Fibroblast of villous mesenchyme (primary cell): ENCODE data around the gene SP5. TPM values are rescaled to one million over a fixed set of nuclear protein-coding genes. Genes with fewer than 3 reads are reported as not detected.

ENCODE experiments used
- DNase-seq: peaks from one replicate; pipeline ENCODE4 v3.0.0-alpha.2; 2010; ENCODE audit warnings: low read depth
- H3K4me3 ChIP-seq: 2 replicates; pipeline ENCODE4 v1.5.1; 2011; ENCODE audit warnings: low read depth, mild to moderate bottlenecking, low read length
- total RNA-seq: library from RNA; depleted of rRNA; stranded (reverse); fragments of >200 nt; gene quantifications from 2 replicates; pipeline ENCODE4 v1.2.3, GENCODE V29; 2012
- TF ChIP-seq, protein P1 (sequence below): IDR thresholded peaks from 2 replicates; pipeline ENCODE4 v1.5.1; 2012; ENCODE audit warnings: low read depth, mild to moderate bottlenecking, low read length; ENCODE audit not compliant: insufficient read depth

Gene SP5
- total RNA-seq, 1 donor, result not detected

DNA sequence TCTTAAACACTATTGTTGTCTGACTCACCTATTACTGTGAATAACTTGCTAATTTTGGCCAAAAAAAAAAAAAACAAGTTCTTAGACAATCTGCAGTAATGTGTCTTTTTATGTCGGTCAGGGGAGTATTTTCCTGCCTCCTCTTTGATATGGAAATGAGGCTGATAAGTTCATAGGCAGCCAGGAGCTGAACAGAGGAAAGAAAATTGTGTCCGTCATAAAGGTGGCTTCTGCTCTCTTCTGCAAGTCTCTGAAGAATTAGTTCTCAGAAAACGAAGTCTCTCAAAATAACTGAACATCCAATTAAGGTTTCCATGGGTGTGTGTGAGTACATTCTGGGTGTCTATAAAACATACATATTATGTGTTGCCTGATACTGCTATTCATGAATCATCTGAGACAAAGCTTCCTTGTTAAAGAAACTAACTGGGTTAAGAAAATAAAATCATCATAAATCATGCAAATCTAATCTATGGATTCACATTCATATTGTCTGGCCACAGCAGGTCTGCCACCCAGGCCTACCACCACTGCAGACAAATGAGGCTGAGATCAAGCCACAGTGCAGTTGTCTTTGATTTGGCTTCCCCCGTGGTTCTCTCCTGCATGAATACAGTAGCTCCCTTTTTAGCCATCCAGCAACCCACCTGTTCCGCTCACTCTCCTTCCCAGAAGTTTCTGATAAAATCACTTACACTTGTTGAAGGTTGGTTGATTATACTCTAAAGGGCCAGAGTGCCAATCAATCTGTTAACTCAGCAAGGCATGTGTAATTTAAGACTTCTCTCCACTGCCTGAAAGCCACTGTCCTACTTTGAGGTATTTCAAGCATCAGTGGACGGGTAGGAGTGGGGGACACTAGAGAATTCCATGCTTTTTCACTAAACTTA lies 19.4 kb upstream of the SP5 start:
- DNase-seq, result no peak
- H3K4me3 ChIP-seq, result no peak overlapping the region
- TF ChIP-seq, protein P1, sequence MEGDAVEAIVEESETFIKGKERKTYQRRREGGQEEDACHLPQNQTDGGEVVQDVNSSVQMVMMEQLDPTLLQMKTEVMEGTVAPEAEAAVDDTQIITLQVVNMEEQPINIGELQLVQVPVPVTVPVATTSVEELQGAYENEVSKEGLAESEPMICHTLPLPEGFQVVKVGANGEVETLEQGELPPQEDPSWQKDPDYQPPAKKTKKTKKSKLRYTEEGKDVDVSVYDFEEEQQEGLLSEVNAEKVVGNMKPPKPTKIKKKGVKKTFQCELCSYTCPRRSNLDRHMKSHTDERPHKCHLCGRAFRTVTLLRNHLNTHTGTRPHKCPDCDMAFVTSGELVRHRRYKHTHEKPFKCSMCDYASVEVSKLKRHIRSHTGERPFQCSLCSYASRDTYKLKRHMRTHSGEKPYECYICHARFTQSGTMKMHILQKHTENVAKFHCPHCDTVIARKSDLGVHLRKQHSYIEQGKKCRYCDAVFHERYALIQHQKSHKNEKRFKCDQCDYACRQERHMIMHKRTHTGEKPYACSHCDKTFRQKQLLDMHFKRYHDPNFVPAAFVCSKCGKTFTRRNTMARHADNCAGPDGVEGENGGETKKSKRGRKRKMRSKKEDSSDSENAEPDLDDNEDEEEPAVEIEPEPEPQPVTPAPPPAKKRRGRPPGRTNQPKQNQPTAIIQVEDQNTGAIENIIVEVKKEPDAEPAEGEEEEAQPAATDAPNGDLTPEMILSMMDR, result no peak

DNA sequence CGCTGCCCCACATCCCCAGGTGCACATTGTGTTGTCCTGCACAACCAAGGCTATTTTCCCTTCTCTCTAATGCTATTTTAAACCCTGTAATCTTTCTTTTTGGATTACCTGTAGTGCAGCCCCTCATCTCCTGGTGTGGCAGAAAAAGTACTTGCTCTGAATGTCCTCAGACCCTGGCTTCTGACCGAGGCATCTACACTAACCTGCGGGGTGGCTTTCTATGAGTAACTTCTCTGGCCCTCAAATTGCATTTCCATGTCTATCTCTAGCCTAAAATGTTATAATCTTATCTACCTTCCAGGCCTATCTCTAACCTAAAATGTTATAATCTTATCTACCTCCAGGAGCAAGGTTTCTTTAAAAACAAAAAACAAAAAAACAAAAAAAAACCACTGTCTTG lies 18.2 kb upstream of the SP5 start:
- no peak overlapping the region for H3K4me3 ChIP-seq
- TF ChIP-seq, protein P1, result no peak
- DNase-seq, result no peak

DNA sequence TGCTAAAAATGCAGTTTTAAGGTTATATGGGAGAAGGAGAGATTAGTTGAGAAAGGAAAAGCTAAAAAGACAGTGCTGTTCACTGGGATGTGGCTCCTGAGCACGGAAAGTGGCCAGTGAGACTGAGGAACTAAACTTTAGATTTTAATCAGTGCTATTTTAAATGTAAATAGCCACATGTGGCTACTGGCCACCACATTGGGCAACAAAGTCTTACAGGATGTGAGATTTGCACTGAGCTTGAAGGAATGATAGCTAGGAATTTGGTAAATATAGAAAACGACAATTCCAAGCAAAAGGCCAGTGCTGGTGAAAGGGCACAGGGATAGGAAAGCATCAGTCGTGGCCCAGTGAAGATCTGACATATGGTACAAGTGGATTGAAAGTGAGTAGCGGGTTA lies 14.1 kb upstream of the SP5 start:
- TF ChIP-seq, protein P1, result no peak
- H3K4me3 ChIP-seq, result no peak overlapping the region
- DNase-seq, result no peak

DNA sequence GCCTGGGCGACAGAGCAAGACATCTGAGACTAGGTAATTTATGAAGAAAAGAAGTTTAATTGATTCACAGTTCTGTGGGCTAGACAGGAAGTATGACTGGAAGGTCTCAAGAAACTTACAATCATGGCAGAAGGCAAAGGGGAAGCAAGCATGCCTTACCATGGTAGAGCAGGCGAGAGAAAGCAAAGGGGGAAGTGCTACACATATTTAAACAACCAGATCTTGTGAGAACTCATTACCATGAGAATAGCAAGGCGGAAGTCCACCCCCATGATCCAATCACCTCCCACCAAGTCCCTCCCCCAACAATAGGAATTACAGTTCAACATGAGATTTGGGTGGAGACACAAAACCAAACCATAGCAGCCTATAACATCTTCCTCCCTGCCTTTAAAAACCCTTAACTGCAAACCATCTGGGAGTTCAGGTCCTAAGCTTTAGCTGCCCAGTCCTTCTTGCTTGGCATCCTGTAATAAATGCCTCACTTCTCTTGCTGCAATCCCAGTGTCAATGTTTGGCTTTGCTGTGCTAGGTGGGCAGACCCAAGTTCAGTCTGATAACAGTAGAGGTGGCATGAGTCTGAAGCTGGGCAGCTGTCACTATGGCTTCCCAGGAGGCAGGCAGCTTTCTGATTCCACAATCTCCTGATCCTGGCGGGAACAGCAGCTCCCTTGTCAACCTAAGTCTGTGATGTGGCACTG lies 11.2 kb upstream of the SP5 start:
- DNase-seq, result no peak
- H3K4me3 ChIP-seq, result no peak overlapping the region
- TF ChIP-seq, protein P1, result no peak

DNA sequence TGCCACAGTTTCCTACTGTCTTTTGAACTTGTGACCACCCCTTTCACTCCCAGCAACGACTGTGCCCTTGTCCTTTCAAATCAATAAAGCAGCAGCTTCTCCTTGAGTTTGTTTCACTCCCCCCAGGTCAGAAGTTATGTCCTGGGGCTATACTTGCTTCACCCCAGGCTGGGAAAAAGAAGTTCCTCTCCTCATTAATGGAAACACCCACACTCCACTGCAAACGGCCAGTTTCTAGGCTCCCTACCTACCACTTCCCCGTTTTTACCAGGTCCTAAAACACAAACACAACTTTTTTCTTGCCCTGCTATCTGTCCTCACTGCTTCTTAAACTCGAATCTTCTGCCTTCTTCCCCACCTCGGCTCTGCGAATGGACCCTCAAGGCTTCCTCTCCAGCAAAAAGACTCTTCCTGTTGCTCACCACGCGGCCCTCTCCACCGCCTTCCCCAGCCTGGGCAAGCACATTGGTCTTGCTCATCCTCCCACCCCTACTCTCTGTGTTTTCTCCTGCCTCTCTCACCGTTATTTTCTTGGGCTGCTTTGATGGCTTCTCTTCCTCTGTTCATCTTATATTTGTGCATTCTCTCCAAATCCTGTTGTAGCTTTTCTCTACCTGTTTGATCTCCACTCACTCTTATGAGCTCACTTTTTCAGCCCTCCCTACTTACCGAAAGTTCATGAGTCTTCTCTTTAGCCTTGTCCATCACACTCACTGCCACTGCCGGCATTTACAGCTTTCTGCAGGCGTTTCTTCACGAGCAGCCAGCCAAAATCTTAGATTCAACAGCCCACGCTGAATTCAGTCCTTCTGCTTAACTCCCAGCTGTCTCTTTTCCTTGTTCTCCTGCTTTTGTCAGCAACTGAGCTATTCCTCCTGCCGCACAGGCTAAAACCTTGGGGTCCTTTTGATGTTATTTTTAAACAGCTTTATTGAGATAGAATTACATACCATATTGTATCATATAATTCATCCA lies 7.0 kb upstream of the SP5 start:
- DNase-seq, result no peak
- no peak overlapping the region for H3K4me3 ChIP-seq

DNA sequence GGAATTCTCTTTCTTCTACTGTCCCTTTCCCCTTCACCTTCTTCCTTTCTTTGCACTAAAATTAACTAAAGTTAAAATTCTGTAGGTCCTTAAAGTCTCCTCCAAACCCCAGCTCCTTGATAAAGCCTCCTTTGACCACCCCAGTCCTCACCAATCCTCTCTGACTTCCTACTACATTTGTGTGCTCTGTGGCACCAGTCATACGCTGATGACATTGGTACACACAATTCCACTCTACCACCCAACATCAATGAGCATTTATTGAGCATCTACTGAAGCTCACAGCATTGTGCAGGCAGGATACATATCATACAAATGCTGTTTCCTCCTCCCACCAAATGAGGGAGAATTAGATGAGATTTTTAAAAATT lies 4.5 kb upstream of the SP5 start:
- TF ChIP-seq, protein P1, result no peak
- no peak for DNase-seq
- no peak overlapping the region for H3K4me3 ChIP-seq

More for the DNA sequence above, 7.0 kb upstream of the SP5 start:
- TF ChIP-seq, protein P1, result no peak
